Activated B cell treated with CpG ODN at 0.5 μM for 24 hours (primary cell): ENCODE data around the gene SLC4A5. TPM values are rescaled to one million over a fixed set of nuclear protein-coding genes. Genes with fewer than 3 reads are reported as not detected.

Experiments
- ATAC-seq: fragments of 200-7000 bp; cut with Tn5 transposase; one replicate; pipeline ENCODE4 v1.10.0; 2021; ENCODE audit warnings: low read depth, mild to moderate bottlenecking, moderate library complexity
- CTCF ChIA-PET: fragments of 350-600 bp; sonication (Branson Sonifier 250); formaldehyde crosslinking; loops from one replicate; lab custom pipeline; 2021; ENCODE audit warnings: antibody characterized with exemption; lab: Charles Lee
- POLR2A ChIA-PET: fragments of 350-600 bp; sonication (Branson Sonifier 250); formaldehyde crosslinking; loops from one replicate; lab custom pipeline; 2021; ENCODE audit warnings: antibody characterized with exemption; lab: Charles Lee
- DNase-seq: peaks from one replicate; pipeline ENCODE4 v3.0.0; 2022
- H3K27ac Mint-ChIP-seq: one replicate; pipeline ENCODE4 v1.8.0; 2020; ENCODE audit warnings: mixed read lengths
- H3K27me3 Mint-ChIP-seq: one replicate; pipeline ENCODE4 v1.8.0; 2021; ENCODE audit warnings: mixed read lengths
- H3K36me3 Mint-ChIP-seq: one replicate; pipeline ENCODE4 v1.8.0; 2021; ENCODE audit warnings: low read depth, mixed read lengths
- H3K4me1 Mint-ChIP-seq: one replicate; pipeline ENCODE4 v1.8.0; 2021; ENCODE audit warnings: mixed read lengths
- H3K4me3 Mint-ChIP-seq: one replicate; pipeline ENCODE4 v1.8.0; 2020; ENCODE audit warnings: mild to moderate bottlenecking, mixed read lengths
- H3K9me3 Mint-ChIP-seq: one replicate; pipeline ENCODE4 v1.8.0; 2020; ENCODE audit warnings: mixed read lengths
- intact Hi-C: fragments of 100-400 bp; cut with micrococcal nuclease; formaldehyde crosslinking; loops from one replicate; pipeline ENCODE4 v1.15.1; 2024
- total RNA-seq: library from RNA; stranded (reverse); gene quantifications from 2 replicates; pipeline ENCODE4 v1.2.3, GENCODE V29; 2022
- TF ChIP-seq, protein P1 (sequence below): fragments of 200-600 bp; IDR thresholded peaks from one replicate; pipeline ENCODE4 v1.8.0; 2022; ENCODE audit warnings: antibody characterized with exemption, mild to moderate bottlenecking

Gene SLC4A5
- total RNA-seq, 1 donor from 2014 or later, result 5.9 TPM

DNA sequence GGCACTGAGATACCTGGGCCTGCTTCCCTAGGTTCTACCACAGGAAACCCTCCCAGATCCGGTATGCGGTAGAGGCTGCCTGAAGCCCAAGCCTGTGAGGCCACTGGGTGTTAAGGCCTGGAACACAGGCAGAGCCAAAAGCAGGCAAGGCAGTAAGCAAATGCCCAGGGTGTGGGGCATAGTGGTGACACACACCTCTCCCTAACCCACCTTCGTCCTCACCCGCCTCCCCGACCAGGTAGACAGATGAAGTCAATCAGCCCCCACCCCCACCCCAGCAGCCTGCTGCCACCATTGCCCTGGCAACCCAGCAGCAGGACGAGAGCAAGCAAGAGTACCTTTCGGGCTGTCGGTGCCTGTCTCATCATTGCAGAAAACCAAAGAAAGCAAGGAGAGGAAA lies 30.8 kb upstream of the SLC4A5 start:
- ATAC-seq, result no peak
- intact Hi-C loops, result no loop called here
- no peak overlapping the region for H3K4me3 Mint-ChIP-seq
- H3K27me3 Mint-ChIP-seq, result no peaks in the 10 kb centered on the region
- ChIA-PET CTCF (no interaction called here), POLR2A (no interaction called here)
- no peaks in the 10 kb centered on the region for H3K9me3 Mint-ChIP-seq
- DNase-seq, result no peak
- H3K27ac Mint-ChIP-seq, result no peak overlapping the region
- peaks cover 76% of the 10 kb centered on the region for H3K36me3 Mint-ChIP-seq
- H3K4me1 Mint-ChIP-seq, result no peaks in the 10 kb centered on the region
- TF ChIP-seq, protein P1, sequence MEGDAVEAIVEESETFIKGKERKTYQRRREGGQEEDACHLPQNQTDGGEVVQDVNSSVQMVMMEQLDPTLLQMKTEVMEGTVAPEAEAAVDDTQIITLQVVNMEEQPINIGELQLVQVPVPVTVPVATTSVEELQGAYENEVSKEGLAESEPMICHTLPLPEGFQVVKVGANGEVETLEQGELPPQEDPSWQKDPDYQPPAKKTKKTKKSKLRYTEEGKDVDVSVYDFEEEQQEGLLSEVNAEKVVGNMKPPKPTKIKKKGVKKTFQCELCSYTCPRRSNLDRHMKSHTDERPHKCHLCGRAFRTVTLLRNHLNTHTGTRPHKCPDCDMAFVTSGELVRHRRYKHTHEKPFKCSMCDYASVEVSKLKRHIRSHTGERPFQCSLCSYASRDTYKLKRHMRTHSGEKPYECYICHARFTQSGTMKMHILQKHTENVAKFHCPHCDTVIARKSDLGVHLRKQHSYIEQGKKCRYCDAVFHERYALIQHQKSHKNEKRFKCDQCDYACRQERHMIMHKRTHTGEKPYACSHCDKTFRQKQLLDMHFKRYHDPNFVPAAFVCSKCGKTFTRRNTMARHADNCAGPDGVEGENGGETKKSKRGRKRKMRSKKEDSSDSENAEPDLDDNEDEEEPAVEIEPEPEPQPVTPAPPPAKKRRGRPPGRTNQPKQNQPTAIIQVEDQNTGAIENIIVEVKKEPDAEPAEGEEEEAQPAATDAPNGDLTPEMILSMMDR, result no peak

GRCh38 chr2:74373221-74373676 lies 30.0 kb upstream of the SLC4A5 start:
- ATAC-seq, result no peak
- no peak overlapping the region for H3K27ac Mint-ChIP-seq
- no peak overlapping the region for H3K4me3 Mint-ChIP-seq
- no peaks in the 10 kb centered on the region for H3K9me3 Mint-ChIP-seq
- H3K4me1 Mint-ChIP-seq, result no peaks in the 10 kb centered on the region
- ChIA-PET POLR2A (no interaction called here), CTCF (no interaction called here)
- no peak for DNase-seq
- peaks cover 83% of the 10 kb centered on the region for H3K36me3 Mint-ChIP-seq
- TF ChIP-seq, protein P1, result no peak
- intact Hi-C loops, result no loop called here
- H3K27me3 Mint-ChIP-seq, result no peaks in the 10 kb centered on the region

GRCh38 chr2:74372674-74373073 lies 29.5 kb upstream of the SLC4A5 start:
- Mint-ChIP-seq H3K36me3 (peaks cover 84% of the 10 kb centered on the region), H3K27me3 (no peaks in the 10 kb centered on the region), H3K9me3 (no peaks in the 10 kb centered on the region), H3K4me1 (no peaks in the 10 kb centered on the region), H3K4me3 (no peak overlapping the region), H3K27ac (no peak overlapping the region)
- intact Hi-C loops, result no loop called here
- ATAC-seq (no peak), DNase-seq (no peak)
- POLR2A ChIA-PET, result no interaction called here
- TF ChIP-seq, protein P1, result no peak
- CTCF ChIA-PET, result interaction anchor here (0.9 kb wide), 1 partner anchor 123 kb away, joined by 3 read pairs; no protein-coding TSS in a partner anchor

DNA sequence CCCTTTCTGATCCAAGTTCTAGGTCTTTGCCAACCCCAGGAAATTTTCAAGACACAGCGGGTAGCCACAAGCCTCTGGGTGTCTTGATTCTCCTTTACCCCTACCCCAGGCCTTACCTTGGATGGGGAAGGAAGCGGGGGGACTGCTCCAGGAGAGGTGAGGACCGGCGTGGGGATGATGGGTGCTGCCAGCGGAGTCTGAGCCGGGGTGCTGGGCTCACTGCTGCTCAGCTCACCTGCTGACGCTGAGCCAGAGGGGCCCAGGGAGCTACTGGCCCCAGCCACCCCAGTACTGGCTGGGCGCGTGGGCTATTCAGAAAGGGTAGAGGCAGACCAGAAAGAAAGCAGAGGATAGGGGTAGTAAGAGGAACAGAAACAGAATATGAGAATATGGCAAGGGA lies 28.2 kb upstream of the SLC4A5 start:
- DNase-seq, result no peak
- H3K27ac Mint-ChIP-seq, result no peak overlapping the region
- ChIA-PET CTCF (no interaction called here), POLR2A (no interaction called here)
- peaks cover 84% of the 10 kb centered on the region for H3K36me3 Mint-ChIP-seq
- no peaks in the 10 kb centered on the region for H3K9me3 Mint-ChIP-seq
- no peaks in the 10 kb centered on the region for H3K4me1 Mint-ChIP-seq
- no peak overlapping the region for H3K4me3 Mint-ChIP-seq
- intact Hi-C loops, result no loop called here
- H3K27me3 Mint-ChIP-seq, result no peaks in the 10 kb centered on the region
- no peak for ATAC-seq
- TF ChIP-seq, protein P1, result no peak

- H3K9me3 Mint-ChIP-seq, result no peaks in the 10 kb centered on the region
- no peak for DNase-seq
- no peaks in the 10 kb centered on the region for H3K4me1 Mint-ChIP-seq
- no peak overlapping the region for H3K4me3 Mint-ChIP-seq
- no peak for ATAC-seq
- ChIA-PET POLR2A (no interaction called here), CTCF (no interaction called here)
- TF ChIP-seq, protein P1, result no peak
- no peak overlapping the region for H3K27ac Mint-ChIP-seq
- H3K36me3 Mint-ChIP-seq, result peaks cover 88% of the 10 kb centered on the region
- intact Hi-C loops, result no loop called here
- no peaks in the 10 kb centered on the region for H3K27me3 Mint-ChIP-seq
These were observed 26.8 kb upstream of the SLC4A5 start for GRCh38 chr2:74369976-74370375.
